GM12801 (cell line): ENCODE results near the gene UBE2S.

ENCODE experiments used
- TF ChIP-seq, protein P1 (sequence below): IDR thresholded peaks from one replicate; pipeline ENCODE4 v1.5.1; 2011; ENCODE audit warnings: control low read depth; ENCODE audit not compliant: insufficient read length; ENCODE audit errors: extremely low read depth

The UBE2S gene

DNA sequence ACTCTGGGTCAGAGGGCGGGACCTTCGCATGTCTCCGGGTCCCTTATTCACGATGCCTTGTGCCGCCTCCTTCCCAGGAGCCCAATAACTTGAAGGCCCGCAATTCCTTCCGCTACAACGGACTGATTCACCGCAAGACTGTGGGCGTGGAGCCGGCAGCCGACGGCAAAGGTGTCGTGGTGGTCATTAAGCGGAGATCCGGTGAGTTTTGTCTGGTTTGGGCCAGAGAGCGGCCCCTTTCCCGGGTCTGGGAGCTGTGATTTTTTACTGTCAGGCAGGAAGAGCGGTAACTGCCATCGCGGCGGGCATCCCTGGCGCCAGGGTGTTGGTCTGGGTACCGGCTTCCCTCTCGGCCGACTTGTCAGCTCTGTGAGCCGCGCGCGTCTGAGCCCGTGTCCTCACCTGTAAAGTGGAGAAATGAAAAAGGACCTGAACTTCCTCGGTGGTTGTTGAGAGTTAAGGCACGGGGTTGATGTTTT is 21.1 kb downstream of the UBE2S start:
- TF ChIP-seq, protein P1, sequence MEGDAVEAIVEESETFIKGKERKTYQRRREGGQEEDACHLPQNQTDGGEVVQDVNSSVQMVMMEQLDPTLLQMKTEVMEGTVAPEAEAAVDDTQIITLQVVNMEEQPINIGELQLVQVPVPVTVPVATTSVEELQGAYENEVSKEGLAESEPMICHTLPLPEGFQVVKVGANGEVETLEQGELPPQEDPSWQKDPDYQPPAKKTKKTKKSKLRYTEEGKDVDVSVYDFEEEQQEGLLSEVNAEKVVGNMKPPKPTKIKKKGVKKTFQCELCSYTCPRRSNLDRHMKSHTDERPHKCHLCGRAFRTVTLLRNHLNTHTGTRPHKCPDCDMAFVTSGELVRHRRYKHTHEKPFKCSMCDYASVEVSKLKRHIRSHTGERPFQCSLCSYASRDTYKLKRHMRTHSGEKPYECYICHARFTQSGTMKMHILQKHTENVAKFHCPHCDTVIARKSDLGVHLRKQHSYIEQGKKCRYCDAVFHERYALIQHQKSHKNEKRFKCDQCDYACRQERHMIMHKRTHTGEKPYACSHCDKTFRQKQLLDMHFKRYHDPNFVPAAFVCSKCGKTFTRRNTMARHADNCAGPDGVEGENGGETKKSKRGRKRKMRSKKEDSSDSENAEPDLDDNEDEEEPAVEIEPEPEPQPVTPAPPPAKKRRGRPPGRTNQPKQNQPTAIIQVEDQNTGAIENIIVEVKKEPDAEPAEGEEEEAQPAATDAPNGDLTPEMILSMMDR = no peak

DNA sequence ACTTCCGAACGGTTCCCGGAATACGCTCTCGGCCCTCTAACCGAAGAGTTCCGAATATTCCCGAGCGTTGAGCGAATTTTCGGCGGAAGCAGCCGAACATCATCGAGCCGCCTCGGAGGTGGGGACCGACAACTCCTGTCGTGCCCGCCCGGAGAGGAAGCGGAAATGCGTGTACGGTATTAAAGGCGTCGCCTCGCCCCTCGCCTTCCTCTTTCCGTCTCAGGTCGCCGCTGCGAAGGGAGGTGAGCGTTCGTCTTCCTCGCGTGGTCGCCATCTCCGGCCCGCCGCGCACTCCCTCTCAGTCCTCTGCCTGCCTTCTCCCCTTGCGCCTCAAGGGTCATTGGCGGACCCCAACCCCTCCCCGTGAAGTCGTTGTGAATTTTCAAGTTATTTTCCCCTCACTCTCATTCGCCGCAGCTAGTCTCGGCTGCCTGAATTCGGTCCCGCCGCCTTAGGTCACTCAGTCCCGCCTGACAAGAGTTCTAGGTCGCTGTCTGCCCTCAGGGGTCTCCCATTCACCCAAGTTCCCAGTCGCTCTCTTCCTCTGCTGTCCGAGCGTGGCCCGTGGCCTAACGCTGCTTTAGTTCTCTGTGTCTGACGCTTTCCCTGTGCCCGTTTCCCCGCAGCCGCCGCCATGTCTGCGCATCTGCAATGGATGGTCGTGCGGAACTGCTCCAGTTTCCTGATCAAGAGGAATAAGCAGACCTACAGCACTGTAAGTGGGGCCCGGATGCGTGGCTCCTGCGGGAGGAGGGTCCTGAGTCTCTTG is 21.7 kb downstream of the UBE2S start, which contains the start of gene RPL28:
Gene RPL28 (plus strand): TSS at position 209 of the 769 bp plus-strand sequence. CDS start 426 bp downstream, at position 635.
- TF ChIP-seq, protein P1 = no peak

DNA sequence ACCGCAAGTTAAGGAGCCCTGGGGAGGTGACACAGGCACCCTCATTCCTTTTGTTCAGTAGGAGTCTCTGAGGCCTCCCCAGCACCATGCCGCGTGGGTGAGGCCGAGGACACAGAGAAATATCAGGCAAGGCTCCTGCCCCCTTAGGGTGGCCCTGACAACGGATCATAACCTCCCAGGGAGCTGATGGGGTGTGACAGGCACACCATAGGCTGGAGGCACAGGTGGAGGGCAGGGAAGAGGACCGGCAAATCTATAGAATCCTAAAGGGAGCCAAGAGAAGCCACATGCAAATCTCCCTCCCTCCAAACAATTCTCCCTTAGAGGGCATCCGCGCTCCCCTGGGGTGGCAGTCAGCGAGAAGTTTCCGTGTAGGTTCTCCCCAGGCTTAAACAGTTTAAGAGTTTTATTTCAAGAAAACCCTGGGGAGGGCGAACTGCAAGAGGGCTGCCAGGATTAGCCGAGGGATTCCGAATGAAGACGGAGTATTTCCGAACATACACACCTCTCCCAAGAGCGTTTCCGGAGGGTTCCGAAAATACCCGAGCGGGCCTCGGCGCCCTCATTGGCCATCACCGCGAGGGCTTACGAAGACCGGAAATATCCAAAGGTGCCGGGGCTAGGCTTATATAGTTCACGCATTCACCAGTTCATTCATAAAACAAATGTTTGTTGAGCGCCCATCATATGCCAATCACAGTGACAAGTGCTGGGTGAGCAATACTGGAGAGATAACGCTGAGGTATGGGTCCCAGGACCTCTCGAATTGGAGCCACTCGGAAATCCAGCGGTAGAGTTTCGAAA is 22.5 kb downstream of the UBE2S start:
- TF ChIP-seq, protein P1 = no peak

DNA sequence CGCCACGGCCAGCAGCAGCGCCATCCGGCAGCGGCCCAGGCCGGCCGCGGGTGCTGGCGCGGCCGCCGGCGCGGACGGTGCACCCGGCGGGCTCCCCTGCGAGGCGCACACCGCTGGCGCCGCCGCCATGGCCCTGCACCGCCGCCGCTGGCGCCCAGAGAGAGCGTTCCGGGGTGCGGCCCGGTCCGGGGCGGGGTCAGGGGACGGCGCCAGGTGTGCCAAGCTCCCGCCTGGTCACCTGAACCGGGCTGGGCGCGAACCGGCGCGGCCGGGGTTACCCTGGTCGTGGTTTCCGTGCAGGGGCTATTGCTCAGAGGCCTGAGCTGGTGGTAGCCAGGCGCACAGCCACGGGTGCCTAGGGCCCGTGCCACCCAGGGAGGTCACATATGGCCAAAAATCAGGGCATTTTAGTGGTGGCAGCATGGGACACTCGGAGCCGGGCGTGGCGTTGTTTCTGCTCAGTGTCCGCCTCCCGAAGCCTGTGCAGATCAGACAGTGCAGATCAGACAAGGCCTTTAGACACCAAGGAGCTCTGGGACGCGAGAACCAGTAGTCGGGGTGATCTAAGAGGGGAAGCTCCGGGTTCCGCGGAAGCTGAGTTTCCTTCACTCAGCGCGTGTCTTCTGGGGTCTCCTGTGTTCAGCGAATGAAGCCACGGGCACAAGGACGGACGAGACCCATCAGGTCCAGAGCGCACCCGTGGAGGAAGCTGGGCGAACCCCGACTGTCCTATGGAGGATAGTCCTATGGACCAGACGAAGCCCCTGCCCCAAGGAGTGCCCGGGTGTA is 23.3 kb downstream of the UBE2S start, which contains the start of gene TMEM238:
Gene TMEM238 (minus strand): TSS at position 162 of the 789 bp plus-strand sequence. CDS start 33 bp downstream, at position 129.
- TF ChIP-seq, protein P1 = no peak

DNA sequence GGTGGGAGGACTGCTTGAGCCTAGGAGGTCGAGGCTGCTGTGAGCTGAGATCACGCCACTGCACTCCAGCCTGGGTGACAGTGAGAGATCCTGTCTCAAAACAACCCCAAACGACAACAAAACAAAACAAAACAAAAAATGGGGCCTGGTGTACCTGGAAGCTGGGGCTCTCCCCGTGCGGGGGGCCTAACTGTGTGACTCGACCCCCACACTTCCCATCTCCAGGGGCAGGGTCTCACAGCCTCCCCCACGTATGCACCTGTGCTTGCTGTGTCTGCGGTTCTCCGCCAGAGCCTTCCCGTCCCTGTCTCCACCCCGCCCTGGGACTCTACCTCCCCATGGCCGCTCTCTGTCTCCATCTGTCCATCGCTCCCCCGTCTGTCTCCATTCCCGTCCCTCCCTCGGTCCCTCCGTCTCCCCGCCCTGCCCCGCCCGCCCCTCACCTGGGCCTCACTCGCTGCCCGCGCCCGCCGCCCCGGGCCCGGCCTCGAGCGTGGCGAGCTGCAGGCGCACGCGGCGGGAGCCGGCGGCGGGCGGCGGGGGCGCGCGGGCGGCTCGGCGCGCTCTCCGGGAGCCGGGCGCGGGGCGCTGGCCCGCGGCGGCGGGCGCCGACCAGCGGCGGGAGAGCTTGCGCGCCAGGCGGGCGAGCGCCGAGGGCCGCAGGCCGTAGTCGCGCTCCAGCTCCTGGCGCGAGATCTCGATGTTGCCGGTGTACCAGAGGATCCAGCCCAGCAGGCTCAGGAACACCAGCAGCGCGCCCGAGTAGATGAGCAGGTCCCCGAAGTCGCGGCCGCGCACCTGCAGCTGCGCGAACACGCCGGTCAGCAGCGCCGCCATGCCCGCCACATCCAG is 24.1 kb downstream of the UBE2S start:
- TF ChIP-seq, protein P1 = no peak

DNA sequence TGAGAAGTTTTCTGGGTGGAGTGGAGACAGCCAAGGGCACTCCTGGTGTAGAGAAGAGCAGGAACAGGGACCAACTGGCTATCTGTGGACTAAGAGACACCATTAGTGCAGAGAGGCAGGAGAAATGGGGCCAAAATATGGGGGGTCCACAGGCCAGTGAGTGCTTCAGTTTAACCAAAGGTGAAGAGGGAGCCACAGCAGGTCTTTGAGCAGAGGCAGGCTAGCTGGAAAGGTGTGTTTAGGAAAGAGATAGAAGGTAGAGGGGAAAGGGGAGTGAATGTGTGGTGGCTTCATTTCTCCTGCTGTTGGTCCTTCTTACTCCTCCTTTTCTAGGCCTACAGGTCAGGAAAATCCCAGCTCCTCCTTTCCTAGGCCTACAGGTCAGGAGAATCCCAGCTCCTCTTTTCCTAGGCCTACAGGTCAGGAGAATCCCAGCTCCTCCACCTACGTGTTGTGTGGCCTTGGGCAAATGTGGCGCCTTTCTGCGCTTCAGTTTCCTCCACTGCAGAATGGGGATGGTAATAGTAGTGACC is 25.0 kb downstream of the UBE2S start:
- TF ChIP-seq, protein P1 = no peak
